Sigmoid colon (tissue), 4 donors: ENCODE results near the gene ZNF318.

Experiments used
- EP300 ChIP-seq, 4 donors: sonication (generic); formaldehyde crosslinking; IDR thresholded peaks; one replicate each; pipeline ENCODE4 v1.6.1; 2017; ENCODE audit warnings: antibody characterized with exemption in 4 of 4
- POLR2A ChIP-seq, 2 donors: fragments of 450-650 bp; IDR thresholded peaks; one replicate each; pipeline ENCODE4 v1.6.1; 2016; ENCODE audit warnings: antibody characterized with exemption in 2 of 2, mild to moderate bottlenecking in 2 of 2, moderate library complexity in 2 of 2
- POLR2AphosphoS5 ChIP-seq, 4 donors: sonication (generic); formaldehyde crosslinking; IDR thresholded peaks; one replicate each; pipeline ENCODE4 v1.6.1; 2017; ENCODE audit warnings: antibody characterized with exemption in 4 of 4
- TF ChIP-seq, protein P1 (sequence below), 4 experiments: fragments of 450-650 bp in 3 of 4; fragments of 200-600 bp in 1 of 4; IDR thresholded peaks; one replicate each; pipeline ENCODE4 v1.5.1; 2016 to 2019; ENCODE audit warnings: antibody characterized with exemption in 4 of 4, mild to moderate bottlenecking in 3 of 4, moderate library complexity in 2 of 4

DNA sequence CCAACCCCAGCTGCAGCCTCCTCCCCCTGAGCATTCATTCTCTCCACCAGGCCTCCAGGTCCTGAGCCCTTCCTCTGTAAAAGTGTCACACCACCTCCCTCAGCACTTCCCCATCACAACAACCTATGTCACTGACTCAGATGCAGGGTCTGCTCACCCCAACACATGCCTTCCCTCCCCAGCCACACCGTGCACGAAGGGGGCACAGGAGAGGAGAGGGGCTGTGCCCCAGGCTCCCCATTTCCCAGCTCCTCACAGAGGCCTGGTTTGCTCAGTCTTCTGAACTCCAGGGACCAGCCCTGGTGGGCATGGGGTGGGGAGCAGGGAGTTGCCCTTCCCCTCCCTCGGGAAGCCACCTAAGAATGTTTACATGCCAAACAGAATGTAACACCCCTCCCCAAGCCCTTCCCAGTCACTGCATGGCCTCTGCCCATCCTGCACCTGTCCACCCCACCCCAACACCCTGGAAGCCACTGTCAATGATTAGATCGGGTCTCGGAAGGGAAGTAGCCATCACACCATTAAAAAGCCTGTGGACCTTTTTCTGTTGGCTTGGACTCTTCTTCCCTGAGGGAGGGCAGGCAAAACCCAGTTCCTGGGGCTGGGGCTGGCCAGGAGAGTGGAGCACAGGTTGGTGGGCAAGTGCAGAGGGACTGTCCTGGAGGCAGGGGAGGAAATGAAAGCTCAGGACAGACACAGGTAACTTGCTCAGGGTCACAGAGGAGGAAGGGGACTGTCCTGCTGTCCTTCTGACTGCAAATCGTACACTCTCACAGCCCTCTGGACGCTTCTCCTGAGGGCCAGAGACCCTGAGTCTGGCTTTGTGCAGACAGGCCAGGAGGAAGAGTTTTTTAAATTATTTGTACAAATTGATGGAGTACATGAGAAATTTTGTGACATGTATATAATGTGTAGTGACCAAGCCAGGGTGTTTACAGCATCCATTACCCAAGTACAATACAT, 81.4 kb downstream of the ZNF318 start:
- TF ChIP-seq, protein P1, sequence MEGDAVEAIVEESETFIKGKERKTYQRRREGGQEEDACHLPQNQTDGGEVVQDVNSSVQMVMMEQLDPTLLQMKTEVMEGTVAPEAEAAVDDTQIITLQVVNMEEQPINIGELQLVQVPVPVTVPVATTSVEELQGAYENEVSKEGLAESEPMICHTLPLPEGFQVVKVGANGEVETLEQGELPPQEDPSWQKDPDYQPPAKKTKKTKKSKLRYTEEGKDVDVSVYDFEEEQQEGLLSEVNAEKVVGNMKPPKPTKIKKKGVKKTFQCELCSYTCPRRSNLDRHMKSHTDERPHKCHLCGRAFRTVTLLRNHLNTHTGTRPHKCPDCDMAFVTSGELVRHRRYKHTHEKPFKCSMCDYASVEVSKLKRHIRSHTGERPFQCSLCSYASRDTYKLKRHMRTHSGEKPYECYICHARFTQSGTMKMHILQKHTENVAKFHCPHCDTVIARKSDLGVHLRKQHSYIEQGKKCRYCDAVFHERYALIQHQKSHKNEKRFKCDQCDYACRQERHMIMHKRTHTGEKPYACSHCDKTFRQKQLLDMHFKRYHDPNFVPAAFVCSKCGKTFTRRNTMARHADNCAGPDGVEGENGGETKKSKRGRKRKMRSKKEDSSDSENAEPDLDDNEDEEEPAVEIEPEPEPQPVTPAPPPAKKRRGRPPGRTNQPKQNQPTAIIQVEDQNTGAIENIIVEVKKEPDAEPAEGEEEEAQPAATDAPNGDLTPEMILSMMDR (IDR thresholded peaks at IDR 0.05) = no peak
- TF ChIP-seq POLR2A (IDR thresholded peaks at IDR 0.05) (no peak), EP300 (IDR thresholded peaks at IDR 0.05) (no peak), POLR2AphosphoS5 (IDR thresholded peaks at IDR 0.05) (no peak)
